ENCODE data around the gene DLL3. TPM values are rescaled to one million over a fixed set of nuclear protein-coding genes. Genes with fewer than 3 reads are reported as not detected.
A peak's percentile ranks its signal among the peaks of the same experiment; 100 is the strongest.

DLL3 gene
- total RNA-seq, 1 donor from 2014 or later = 0.53 TPM

GRCh38 chr19:39518975-39519374 lies 20.2 kb downstream of the DLL3 start:
- Mint-ChIP-seq H3K36me3 (ENCODE audit: low read depth) (no peaks in the 10 kb centered on the region), H3K4me3 (no peak overlapping the region), H3K4me1 (peaks cover 17% of the 10 kb centered on the region), H3K9me3 (no peaks in the 10 kb centered on the region), H3K27me3 (peaks cover 30% of the 10 kb centered on the region), H3K27ac (no peak overlapping the region)
- intact Hi-C loops (cut with micrococcal nuclease) = no loop called here
- POLR2A ChIA-PET = no interaction called here
- TF ChIP-seq, protein P1, sequence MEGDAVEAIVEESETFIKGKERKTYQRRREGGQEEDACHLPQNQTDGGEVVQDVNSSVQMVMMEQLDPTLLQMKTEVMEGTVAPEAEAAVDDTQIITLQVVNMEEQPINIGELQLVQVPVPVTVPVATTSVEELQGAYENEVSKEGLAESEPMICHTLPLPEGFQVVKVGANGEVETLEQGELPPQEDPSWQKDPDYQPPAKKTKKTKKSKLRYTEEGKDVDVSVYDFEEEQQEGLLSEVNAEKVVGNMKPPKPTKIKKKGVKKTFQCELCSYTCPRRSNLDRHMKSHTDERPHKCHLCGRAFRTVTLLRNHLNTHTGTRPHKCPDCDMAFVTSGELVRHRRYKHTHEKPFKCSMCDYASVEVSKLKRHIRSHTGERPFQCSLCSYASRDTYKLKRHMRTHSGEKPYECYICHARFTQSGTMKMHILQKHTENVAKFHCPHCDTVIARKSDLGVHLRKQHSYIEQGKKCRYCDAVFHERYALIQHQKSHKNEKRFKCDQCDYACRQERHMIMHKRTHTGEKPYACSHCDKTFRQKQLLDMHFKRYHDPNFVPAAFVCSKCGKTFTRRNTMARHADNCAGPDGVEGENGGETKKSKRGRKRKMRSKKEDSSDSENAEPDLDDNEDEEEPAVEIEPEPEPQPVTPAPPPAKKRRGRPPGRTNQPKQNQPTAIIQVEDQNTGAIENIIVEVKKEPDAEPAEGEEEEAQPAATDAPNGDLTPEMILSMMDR (IDR thresholded peaks at IDR 0.05) = no peak
- CTCF ChIA-PET = interaction anchor here (1.4 kb wide), 1 partner anchor 45 kb away, joined by 3 read pairs; no protein-coding TSS in a partner anchor
- DNase-seq = no peak
- no peak for ATAC-seq (ENCODE audit: low read depth)

GRCh38 chr19:39520541-39521484 lies 22.1 kb downstream of the DLL3 start:
- ATAC-seq (ENCODE audit: low read depth) = no peak

GRCh38 chr19:39524495-39524894 lies 25.7 kb downstream of the DLL3 start:
- Mint-ChIP-seq H3K9me3 (no peaks in the 10 kb centered on the region), H3K27me3 (no peaks in the 10 kb centered on the region), H3K4me3 (no peak overlapping the region), H3K36me3 (ENCODE audit: low read depth) (peaks cover 5% of the 10 kb centered on the region), H3K27ac (no peak overlapping the region), H3K4me1 (no peaks in the 10 kb centered on the region)
- ChIA-PET CTCF (interaction anchor here (0.8 to 1.7 kb wide), 3 partner anchors 13 to 84 kb away, joined by 3 read pairs; no protein-coding TSS in a partner anchor), POLR2A (interaction anchor here (0.6 to 1.1 kb wide), 4 partner anchors 33 to 1059 kb away, joined by 3 to 4 read pairs (median 4); partner anchors contain the start of gene RPS16)
- no peak for ATAC-seq (ENCODE audit: low read depth)
- intact Hi-C loops (cut with micrococcal nuclease) = no loop called here
- DNase-seq = no peak
- TF ChIP-seq, protein P1 (IDR thresholded peaks at IDR 0.05) = no peak

More at GRCh38 chr19:39520541-39521484, 22.1 kb downstream of the DLL3 start:
- ChIA-PET CTCF (no interaction called here), POLR2A (no interaction called here)
- no peaks in the 10 kb centered on the region for H3K36me3 Mint-ChIP-seq (ENCODE audit: low read depth)
- H3K4me3 Mint-ChIP-seq = no peak overlapping the region
- no peak overlapping the region for H3K27ac Mint-ChIP-seq
- intact Hi-C loops (cut with micrococcal nuclease) = no loop called here
- H3K4me1 Mint-ChIP-seq = peaks cover 6% of the 10 kb centered on the region
- no peak for DNase-seq
- peaks cover 20% of the 10 kb centered on the region for H3K27me3 Mint-ChIP-seq
- H3K9me3 Mint-ChIP-seq = no peaks in the 10 kb centered on the region
- TF ChIP-seq, protein P1 (IDR thresholded peaks at IDR 0.05) = no peak

GRCh38 chr19:39525205-39525604 lies 26.5 kb downstream of the DLL3 start:
- peaks cover 5% of the 10 kb centered on the region for H3K36me3 Mint-ChIP-seq (ENCODE audit: low read depth)
- H3K4me1 Mint-ChIP-seq = no peaks in the 10 kb centered on the region
- CTCF ChIA-PET = interaction anchor here (1.0 to 1.7 kb wide), 3 partner anchors 14 to 22 kb away, joined by 3 read pairs; no protein-coding TSS in a partner anchor
- ATAC-seq (ENCODE audit: low read depth) (no peak), DNase-seq (no peak)
- H3K27ac Mint-ChIP-seq = no peak overlapping the region
- no peaks in the 10 kb centered on the region for H3K9me3 Mint-ChIP-seq
- POLR2A ChIA-PET = interaction anchor here (0.7 kb wide), 1 partner anchor 32 kb away, joined by 3 read pairs; no protein-coding TSS in a partner anchor
- H3K27me3 Mint-ChIP-seq = no peaks in the 10 kb centered on the region
- TF ChIP-seq, protein P1 (IDR thresholded peaks at IDR 0.05) = no peak
- H3K4me3 Mint-ChIP-seq = no peak overlapping the region
- intact Hi-C loops (cut with micrococcal nuclease) = no loop called here

GRCh38 chr19:39531834-39532232 lies 33.1 kb downstream of the DLL3 start:
- ChIA-PET POLR2A (interaction anchor here (0.5 to 2.1 kb wide), 7 partner anchors 58 to 134 kb away, joined by 3 to 17 read pairs (median 4); partner anchors contain the start of genes PLEKHG2, RPS16 and SUPT5H), CTCF (interaction anchor here (0.8 to 3.8 kb wide), 8 partner anchors 33 to 409 kb away, joined by 3 to 20 read pairs (median 4); partner anchors contain the start of genes DLL3 and RPS16)
- TF ChIP-seq, protein P1 (IDR thresholded peaks at IDR 0.05) = no peak
- Mint-ChIP-seq H3K4me3 (peak overlapping the region; percentile 95), H3K9me3 (no peaks in the 10 kb centered on the region), H3K27me3 (no peaks in the 10 kb centered on the region), H3K4me1 (peaks cover 17% of the 10 kb centered on the region), H3K27ac (peak overlapping the region; percentile 35), H3K36me3 (ENCODE audit: low read depth) (peaks cover 10% of the 10 kb centered on the region)
- ATAC-seq (ENCODE audit: low read depth) (no peak), DNase-seq (no peak)
- intact Hi-C loops (cut with micrococcal nuclease) = loop anchor here (1.0 to 5.0 kb wide), 9 partner anchors 8 to 422 kb away; partner anchors contain the start of genes EID2, PLEKHG2 and SAMD4B

Data from activated B cell treated with CpG ODN at 0.5 μM for 24 hours (primary cell).